Umbilical cord (tissue), 2 donors: Measurements from ENCODE around the gene ARMC5. TPM values are rescaled to one million over a fixed set of nuclear protein-coding genes. Genes with fewer than 3 reads are reported as not detected.

Experiments used
- DNase-seq: peaks from one replicate; pipeline ENCODE4 v3.0.0-alpha.2; 2015; ENCODE audit warnings: low spot score
- total RNA-seq: library from RNA; depleted of rRNA; stranded (reverse); fragments of >200 nt; gene quantifications from one replicate; pipeline ENCODE4 v1.2.3, GENCODE V29; 2014; ENCODE audit warnings: low replicate concordance; ENCODE audit not compliant: insufficient read depth

ARMC5 gene
- total RNA-seq, 1 donor from 2014 or later, result 8.2 TPM

- peak; percentile 61 for DNase-seq
Observed at GRCh38 chr16:31460582-31461002, 1.3 kb downstream of the ARMC5 start.

GRCh38 chr16:31461201-31461920, 2.1 kb downstream of the ARMC5 start:
- no peak for DNase-seq

GRCh38 chr16:31461921-31462804, 2.9 kb downstream of the ARMC5 start:
- no peak for DNase-seq

- no peak for DNase-seq
Observed at GRCh38 chr16:31464348-31464769, 5.1 kb downstream of the ARMC5 start.

- DNase-seq, result no peak
Observed at GRCh38 chr16:31464781-31465260, 5.5 kb downstream of the ARMC5 start.

GRCh38 chr16:31465788-31466370, 6.6 kb downstream of the ARMC5 start:
- no peak for DNase-seq

- DNase-seq, result no peak
Observed at GRCh38 chr16:31466381-31466841, 7.1 kb downstream of the ARMC5 start.

- DNase-seq, result no peak
Observed at GRCh38 chr16:31467151-31467773, 8.0 kb downstream of the ARMC5 start.

- DNase-seq, result no peak
Observed at GRCh38 chr16:31467858-31468257, 8.6 kb downstream of the ARMC5 start.

- no peak for DNase-seq
Observed at GRCh38 chr16:31470615-31471014, 11.3 kb downstream of the ARMC5 start.

- no peak for DNase-seq
Observed at GRCh38 chr16:31471241-31471874, 12.1 kb downstream of the ARMC5 start.

GRCh38 chr16:31471875-31472708, 12.8 kb downstream of the ARMC5 start, which contains the start of gene TGFB1I1:
TSS of gene TGFB1I1 (plus strand) at chr16:31472152. CDS start at chr16:31472189, 37 bp downstream.
- peak; percentile 93 for DNase-seq

- peak; percentile 90 for DNase-seq
Observed at GRCh38 chr16:31472709-31473203, 13.5 kb downstream of the ARMC5 start.

- no peak for DNase-seq
Observed at GRCh38 chr16:31473264-31473984, 14.1 kb downstream of the ARMC5 start.

- DNase-seq, result no peak
Observed at GRCh38 chr16:31474173-31474714, 14.9 kb downstream of the ARMC5 start.

- DNase-seq, result no peak
Observed at GRCh38 chr16:31474773-31475738, 15.8 kb downstream of the ARMC5 start.

- DNase-seq, result no peak
Observed at GRCh38 chr16:31475946-31476302, 16.6 kb downstream of the ARMC5 start.
